HG03280 (cell line): Measurements from ENCODE around the gene CHST3.

Experiments
- ATAC-seq: cut with Tn5 transposase; IDR thresholded peaks from one replicate; pipeline ENCODE4 v1.9.1; 2021; ENCODE audit warnings: mild to moderate bottlenecking, moderate library complexity; ENCODE audit not compliant: unreplicated experiment

CHST3 gene

GRCh38 chr10:72049969-72050781 lies 86.0 kb downstream of the CHST3 start:
- ATAC-seq: no peak

GRCh38 chr10:72050873-72051272 lies 86.7 kb downstream of the CHST3 start:
- ATAC-seq: no peak

GRCh38 chr10:72053690-72054089 lies 89.5 kb downstream of the CHST3 start:
- no peak for ATAC-seq

GRCh38 chr10:72056113-72056512 lies 91.9 kb downstream of the CHST3 start:
- ATAC-seq: no peak

GRCh38 chr10:72056932-72057751 lies 92.9 kb downstream of the CHST3 start:
- ATAC-seq: no peak

GRCh38 chr10:72058347-72058898 lies 94.2 kb downstream of the CHST3 start:
- no peak for ATAC-seq

GRCh38 chr10:72058989-72059842 lies 95.0 kb downstream of the CHST3 start:
- no peak for ATAC-seq

GRCh38 chr10:72059843-72060822 lies 95.9 kb downstream of the CHST3 start:
- no peak for ATAC-seq

GRCh38 chr10:72061491-72061890 lies 97.3 kb downstream of the CHST3 start:
- no peak for ATAC-seq

- ATAC-seq: no peak
Measured at GRCh38 chr10:72061930-72062329, 97.7 kb downstream of the CHST3 start.

- ATAC-seq: no peak
Measured at GRCh38 chr10:72062382-72062781, 98.2 kb downstream of the CHST3 start.
